HFFc6 (cell line): ENCODE data around the gene CAST. TPM values are rescaled to one million over a fixed set of nuclear protein-coding genes. Genes with fewer than 3 reads are reported as not detected.

ENCODE experiments used
- DNase-seq: peaks from one replicate; pipeline ENCODE4 v3.0.0-alpha.2; 2018
- H3K27ac Mint-ChIP-seq: 2 replicates; pipeline ENCODE4 v1.8.0; 2020; ENCODE audit warnings: mild to moderate bottlenecking, mixed read lengths
- H3K27me3 Mint-ChIP-seq: 2 replicates; pipeline ENCODE4 v1.8.0; 2021; ENCODE audit warnings: mild to moderate bottlenecking, moderate library complexity, mixed read lengths; ENCODE audit not compliant: insufficient read depth
- H3K36me3 Mint-ChIP-seq: 2 replicates; pipeline ENCODE4 v1.8.0; 2021; ENCODE audit warnings: low read depth, mixed read lengths
- H3K4me1 Mint-ChIP-seq: 2 replicates; pipeline ENCODE4 v1.8.0; 2020; ENCODE audit warnings: low read depth, mixed read lengths
- H3K4me3 Mint-ChIP-seq: 2 replicates; pipeline ENCODE4 v1.8.0; 2020; ENCODE audit warnings: mild to moderate bottlenecking, moderate library complexity, mixed read lengths
- H3K9me3 Mint-ChIP-seq: 2 replicates; pipeline ENCODE4 v1.8.0; 2020; ENCODE audit warnings: mild to moderate bottlenecking, mixed read lengths
- total RNA-seq, 6 experiments: library from RNA; stranded (reverse); fragmentation: NEBNext Ultra II Directional; extraction: Animal tissue kit (Norgen Biotek cat#: 25700); gene quantifications; 2 replicates in 1 of 6; 3 replicates in 5 of 6; pipeline ENCODE4 v1.2.3, GENCODE V29; 2021
- TF ChIP-seq, protein P1 (sequence below): fragments of 200-600 bp; sonication (generic); IDR thresholded peaks from 2 replicates; pipeline ENCODE4 v1.5.0; 2021; ENCODE audit warnings: antibody characterized with exemption, mild to moderate bottlenecking

The CAST gene
- total RNA-seq, 6 experiments from 2014 or later: 274 to 342 (median 322) TPM

DNA sequence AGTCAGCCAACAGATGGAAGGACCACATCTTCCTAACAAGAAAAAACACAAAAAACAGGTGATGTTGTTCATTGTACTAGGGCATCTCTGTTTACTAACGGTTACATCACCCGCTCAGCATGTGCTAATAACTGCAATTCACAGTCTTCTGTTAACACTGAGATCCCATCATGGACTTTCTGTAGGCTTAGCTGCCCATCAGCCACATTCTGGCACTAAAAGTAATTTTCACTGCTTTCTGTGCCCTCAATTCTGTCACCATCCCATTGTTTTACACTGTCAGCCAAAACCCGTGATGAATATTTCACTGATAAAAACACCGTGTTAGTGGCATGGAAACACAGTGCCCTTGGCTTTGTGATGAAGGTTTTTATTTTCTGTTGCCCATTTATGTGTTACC is 64.6 kb downstream of the CAST start:
- peaks cover 6% of the 10 kb centered on the region for H3K4me1 Mint-ChIP-seq
- H3K27ac Mint-ChIP-seq: peak overlapping the region; percentile 13
- DNase-seq: no peak
- TF ChIP-seq, protein P1, sequence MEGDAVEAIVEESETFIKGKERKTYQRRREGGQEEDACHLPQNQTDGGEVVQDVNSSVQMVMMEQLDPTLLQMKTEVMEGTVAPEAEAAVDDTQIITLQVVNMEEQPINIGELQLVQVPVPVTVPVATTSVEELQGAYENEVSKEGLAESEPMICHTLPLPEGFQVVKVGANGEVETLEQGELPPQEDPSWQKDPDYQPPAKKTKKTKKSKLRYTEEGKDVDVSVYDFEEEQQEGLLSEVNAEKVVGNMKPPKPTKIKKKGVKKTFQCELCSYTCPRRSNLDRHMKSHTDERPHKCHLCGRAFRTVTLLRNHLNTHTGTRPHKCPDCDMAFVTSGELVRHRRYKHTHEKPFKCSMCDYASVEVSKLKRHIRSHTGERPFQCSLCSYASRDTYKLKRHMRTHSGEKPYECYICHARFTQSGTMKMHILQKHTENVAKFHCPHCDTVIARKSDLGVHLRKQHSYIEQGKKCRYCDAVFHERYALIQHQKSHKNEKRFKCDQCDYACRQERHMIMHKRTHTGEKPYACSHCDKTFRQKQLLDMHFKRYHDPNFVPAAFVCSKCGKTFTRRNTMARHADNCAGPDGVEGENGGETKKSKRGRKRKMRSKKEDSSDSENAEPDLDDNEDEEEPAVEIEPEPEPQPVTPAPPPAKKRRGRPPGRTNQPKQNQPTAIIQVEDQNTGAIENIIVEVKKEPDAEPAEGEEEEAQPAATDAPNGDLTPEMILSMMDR: no peak
- H3K36me3 Mint-ChIP-seq: peaks cover 14% of the 10 kb centered on the region
- no peaks in the 10 kb centered on the region for H3K9me3 Mint-ChIP-seq
- no peak overlapping the region for H3K4me3 Mint-ChIP-seq
- no peaks in the 10 kb centered on the region; the same call in 1 of the 2 replicates for H3K27me3 Mint-ChIP-seq

GRCh38 chr5:96729156-96729555 is 67.0 kb downstream of the CAST start:
- no peak overlapping the region for H3K27ac Mint-ChIP-seq
- DNase-seq: no peak
- no peaks in the 10 kb centered on the region; the same call in 1 of the 2 replicates for H3K27me3 Mint-ChIP-seq
- TF ChIP-seq, protein P1: peak; percentile 72
- H3K4me3 Mint-ChIP-seq: no peak overlapping the region
- H3K9me3 Mint-ChIP-seq: no peaks in the 10 kb centered on the region
- H3K36me3 Mint-ChIP-seq: peaks cover 27% of the 10 kb centered on the region
- peaks cover 15% of the 10 kb centered on the region for H3K4me1 Mint-ChIP-seq

GRCh38 chr5:96730586-96730985 is 68.4 kb downstream of the CAST start:
- H3K4me1 Mint-ChIP-seq: peaks cover 29% of the 10 kb centered on the region
- no peak overlapping the region for H3K27ac Mint-ChIP-seq
- TF ChIP-seq, protein P1: no peak
- H3K27me3 Mint-ChIP-seq: no peaks in the 10 kb centered on the region; the same call in 1 of the 2 replicates
- DNase-seq: no peak
- peaks cover 34% of the 10 kb centered on the region for H3K36me3 Mint-ChIP-seq
- no peak overlapping the region for H3K4me3 Mint-ChIP-seq
- H3K9me3 Mint-ChIP-seq: no peaks in the 10 kb centered on the region

DNA sequence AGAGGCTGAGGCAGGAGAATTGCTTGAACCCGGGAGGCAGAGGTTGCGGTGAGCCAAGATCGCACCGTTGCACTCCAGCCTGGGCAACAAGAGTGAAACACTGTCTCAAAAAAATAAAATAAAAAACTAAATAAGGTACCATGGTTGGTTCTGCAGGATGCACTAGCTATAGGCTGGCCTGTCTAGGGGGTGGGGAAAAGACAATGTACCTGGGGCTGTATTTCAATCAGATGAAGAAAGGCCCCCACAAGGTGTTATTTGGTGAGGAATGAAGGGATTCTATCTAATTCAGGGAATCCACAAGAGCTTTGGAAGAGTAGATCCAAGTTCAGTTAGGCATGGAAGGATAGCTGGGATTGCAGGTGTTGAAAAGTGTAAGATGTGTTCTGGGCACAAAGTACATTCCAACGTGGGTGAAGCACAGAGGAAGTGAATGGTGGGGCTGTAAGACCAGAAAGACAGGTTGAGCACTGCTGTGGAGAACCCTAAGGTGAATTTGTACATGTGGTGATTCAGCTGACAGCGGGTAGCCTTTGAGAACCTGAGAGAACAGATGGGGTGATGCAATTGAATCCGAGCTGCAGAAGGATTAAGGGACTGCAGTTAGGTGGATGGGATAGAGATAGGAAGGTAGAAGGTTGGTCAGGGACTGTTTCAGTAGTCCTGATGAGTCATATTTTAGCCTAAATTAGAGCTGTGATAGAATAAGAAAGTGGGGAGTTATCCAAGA is 71.8 kb downstream of the CAST start:
- Mint-ChIP-seq H3K4me1 (peaks cover 44% of the 10 kb centered on the region), H3K4me3 (no peak overlapping the region; the same call in 1 of the 2 replicates), H3K36me3 (peaks cover 47% of the 10 kb centered on the region), H3K9me3 (no peaks in the 10 kb centered on the region), H3K27ac (peak overlapping the region; percentile 39), H3K27me3 (no peaks in the 10 kb centered on the region; the same call in none of the 2 replicates)
- TF ChIP-seq, protein P1: no peak
- no peak for DNase-seq

GRCh38 chr5:96734871-96735325 is 72.7 kb downstream of the CAST start:
- no peak overlapping the region for H3K4me3 Mint-ChIP-seq
- H3K36me3 Mint-ChIP-seq: peaks cover 48% of the 10 kb centered on the region
- TF ChIP-seq, protein P1: no peak
- H3K9me3 Mint-ChIP-seq: no peaks in the 10 kb centered on the region
- H3K4me1 Mint-ChIP-seq: peaks cover 44% of the 10 kb centered on the region
- no peaks in the 10 kb centered on the region; the same call in none of the 2 replicates for H3K27me3 Mint-ChIP-seq
- DNase-seq: no peak
- peak overlapping the region; percentile 39 for H3K27ac Mint-ChIP-seq
